Mononuclear cell (primary cell): ENCODE data around the gene GPATCH2. TPM values are rescaled to one million over a fixed set of nuclear protein-coding genes. Genes with fewer than 3 reads are reported as not detected.

Experiments
- H3K27me3 ChIP-seq: 2 replicates; pipeline ENCODE4 v1.6.0; 2011; ENCODE audit warnings: low read length, control low read depth; ENCODE audit not compliant: insufficient read depth
- H3K4me1 ChIP-seq: 2 replicates; pipeline ENCODE4 v1.5.1; 2011; ENCODE audit warnings: mild to moderate bottlenecking, low read length, control low read depth; ENCODE audit not compliant: insufficient read depth
- H3K4me3 ChIP-seq: 2 replicates; pipeline ENCODE4 v1.5.1; 2011; ENCODE audit warnings: mild to moderate bottlenecking, low read length, moderate library complexity
- H3K9me3 ChIP-seq: 2 replicates; pipeline ENCODE4 v1.5.1; 2011; ENCODE audit warnings: low read depth, mild to moderate bottlenecking, control low read depth, low read length
- total RNA-seq: library from RNA; depleted of rRNA; stranded (reverse); fragments of >200 nt; gene quantifications from one replicate; pipeline ENCODE4 v1.2.3, GENCODE V29; 2012

GPATCH2 gene
- total RNA-seq = 14.3 TPM

DNA sequence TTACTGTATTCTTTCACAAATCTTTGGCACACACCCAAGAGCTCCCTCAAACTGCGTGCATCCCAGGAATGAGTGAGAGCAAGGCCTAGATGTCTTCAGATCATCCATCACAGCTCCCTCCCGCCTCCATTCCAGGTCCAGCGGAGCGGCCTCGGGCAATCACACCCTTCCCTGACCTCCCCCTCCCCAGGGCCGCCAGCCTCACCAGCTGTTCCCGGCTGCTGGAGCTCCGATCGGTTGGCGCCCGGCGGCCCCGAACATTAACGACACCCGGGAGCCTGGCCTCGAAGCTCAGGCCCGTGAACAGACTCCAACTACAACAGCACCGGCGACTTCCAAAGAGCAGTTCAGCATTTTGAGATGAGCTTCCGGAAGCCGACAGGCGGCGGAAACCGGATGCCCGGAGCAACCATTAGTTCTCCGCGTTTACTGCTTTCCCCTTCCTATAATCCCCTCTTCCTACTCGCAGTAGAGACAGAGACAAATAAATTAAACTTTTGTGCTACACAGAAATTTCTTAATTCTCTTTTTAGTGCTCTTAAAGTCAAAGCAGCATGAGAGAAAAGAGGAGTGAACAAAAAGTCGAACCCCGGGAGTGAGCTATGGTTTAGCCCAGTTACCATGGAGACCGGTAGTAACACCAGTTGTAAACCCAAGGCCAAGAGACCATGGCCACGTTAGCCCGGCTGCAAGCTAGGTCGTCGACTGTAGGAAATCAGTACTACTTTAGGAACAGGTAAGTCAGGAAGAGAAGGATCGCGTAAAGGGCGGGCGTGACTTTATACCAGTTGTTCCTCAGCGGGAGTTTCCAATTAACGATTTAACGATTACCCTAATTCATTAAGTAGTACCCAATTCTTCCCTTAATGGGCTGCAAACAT is at the start of gene GPATCH2, which contains the start of gene SPATA17:
Gene GPATCH2 (minus strand): TSS at position 380 of the 881 bp plus-strand sequence. CDS start 119 bp downstream, at position 261.
Gene SPATA17 (plus strand): TSS at position 634 of the 881 bp plus-strand sequence. CDS start 35 bp downstream, at position 669.
- H3K4me3 ChIP-seq = peak within 1 kb of the TSS; percentile 58
- no peaks in the 10 kb centered on the region for H3K27me3 ChIP-seq
- H3K9me3 ChIP-seq = no peaks in the 10 kb centered on the region
- H3K4me1 ChIP-seq = peaks cover 13% of the 10 kb centered on the region

DNA sequence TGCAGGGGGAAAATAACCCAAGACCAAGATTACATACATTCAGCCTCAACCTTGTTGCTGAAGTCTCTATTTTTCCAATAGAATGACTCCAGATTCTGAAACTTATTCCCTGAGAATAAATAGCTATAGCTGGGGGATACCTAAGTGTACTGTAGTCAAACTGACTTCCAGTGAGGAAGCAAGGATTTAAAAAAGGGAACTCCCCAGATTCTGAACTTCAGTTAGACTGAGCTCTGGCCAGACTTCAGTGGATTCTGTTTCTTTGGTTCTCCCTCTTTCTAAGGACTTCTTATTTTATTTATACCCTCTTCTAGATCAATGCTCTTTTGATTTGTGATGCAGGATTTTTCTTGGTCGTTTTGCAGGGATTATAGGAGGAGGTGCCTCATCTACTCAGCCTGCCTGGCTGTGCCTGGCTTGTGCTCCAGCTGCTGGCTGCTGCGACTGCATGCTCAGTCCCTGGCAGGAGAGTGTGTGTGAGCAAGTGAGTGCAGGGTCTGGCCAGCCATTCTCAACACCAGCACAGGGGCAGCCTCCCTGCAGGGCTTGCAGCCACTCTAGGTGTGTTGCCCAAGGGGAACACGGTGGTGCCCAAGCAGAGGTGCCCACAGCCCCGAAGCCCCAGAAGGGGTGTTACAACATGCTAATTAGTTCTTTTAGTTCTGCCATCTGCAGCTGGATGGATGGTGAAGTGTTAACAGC is 43.3 kb upstream of the GPATCH2 start:
- Histone ChIP-seq H3K4me1 (peaks cover 12% of the 10 kb centered on the region), H3K4me3 (no peak overlapping the region), H3K27me3 (no peaks in the 10 kb centered on the region), H3K9me3 (no peaks in the 10 kb centered on the region)

DNA sequence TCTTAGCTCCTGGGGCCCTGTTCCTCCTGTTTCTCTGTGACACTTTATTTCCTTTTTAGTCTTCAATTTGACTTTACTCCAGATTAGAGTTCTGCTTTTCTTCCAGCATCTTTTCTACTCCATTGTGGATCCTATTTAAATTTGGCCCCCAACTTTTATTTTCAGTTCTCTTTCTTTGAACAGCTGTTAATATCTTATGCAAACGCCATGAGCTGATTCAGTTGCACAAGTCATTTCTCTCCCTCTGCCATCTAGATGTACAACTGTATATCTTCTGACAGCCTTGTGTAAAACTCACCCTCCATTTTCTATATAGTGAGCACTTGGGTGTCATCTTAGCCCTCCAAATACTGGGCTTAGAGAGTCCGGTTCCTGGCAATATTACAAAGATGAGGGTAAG is 42.5 kb upstream of the GPATCH2 start:
- no peaks in the 10 kb centered on the region for H3K9me3 ChIP-seq
- H3K4me3 ChIP-seq = no peak overlapping the region
- peaks cover 12% of the 10 kb centered on the region for H3K4me1 ChIP-seq
- no peaks in the 10 kb centered on the region for H3K27me3 ChIP-seq

DNA sequence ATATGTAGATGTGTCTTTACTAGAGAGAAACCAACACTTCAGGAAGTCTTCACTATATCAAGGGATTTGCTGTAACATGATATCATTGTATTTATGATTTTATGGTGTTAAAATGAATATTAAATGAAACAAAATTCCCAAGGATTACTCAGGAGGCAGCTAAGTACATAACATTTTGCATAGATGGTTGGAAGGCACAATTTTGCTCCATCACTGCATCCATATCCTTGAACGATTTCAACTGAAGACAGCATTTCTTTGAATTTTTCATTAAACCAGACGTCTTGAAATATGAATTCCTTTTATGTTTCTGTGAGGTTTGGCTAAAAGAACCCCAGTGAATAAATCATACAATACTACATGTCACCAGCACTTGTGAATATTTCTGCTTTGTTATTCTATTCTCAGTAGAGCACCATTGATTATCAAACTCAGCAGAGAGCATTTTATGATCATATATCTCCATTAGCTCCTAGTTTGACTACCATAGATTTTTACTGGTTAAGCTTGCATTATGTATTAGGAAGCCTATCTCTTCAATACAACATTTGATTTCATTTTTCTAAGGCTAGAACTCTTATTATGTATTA is 37.6 kb upstream of the GPATCH2 start:
- Histone ChIP-seq H3K4me1 (no peaks in the 10 kb centered on the region), H3K4me3 (no peak overlapping the region), H3K27me3 (peaks cover 3% of the 10 kb centered on the region), H3K9me3 (no peaks in the 10 kb centered on the region)

- H3K4me1 ChIP-seq = no peaks in the 10 kb centered on the region
- H3K4me3 ChIP-seq = no peak overlapping the region
- no peaks in the 10 kb centered on the region for H3K9me3 ChIP-seq
- H3K27me3 ChIP-seq = no peaks in the 10 kb centered on the region
Measured at GRCh38 chr1:217661407-217661806, 30.5 kb upstream of the GPATCH2 start.

DNA sequence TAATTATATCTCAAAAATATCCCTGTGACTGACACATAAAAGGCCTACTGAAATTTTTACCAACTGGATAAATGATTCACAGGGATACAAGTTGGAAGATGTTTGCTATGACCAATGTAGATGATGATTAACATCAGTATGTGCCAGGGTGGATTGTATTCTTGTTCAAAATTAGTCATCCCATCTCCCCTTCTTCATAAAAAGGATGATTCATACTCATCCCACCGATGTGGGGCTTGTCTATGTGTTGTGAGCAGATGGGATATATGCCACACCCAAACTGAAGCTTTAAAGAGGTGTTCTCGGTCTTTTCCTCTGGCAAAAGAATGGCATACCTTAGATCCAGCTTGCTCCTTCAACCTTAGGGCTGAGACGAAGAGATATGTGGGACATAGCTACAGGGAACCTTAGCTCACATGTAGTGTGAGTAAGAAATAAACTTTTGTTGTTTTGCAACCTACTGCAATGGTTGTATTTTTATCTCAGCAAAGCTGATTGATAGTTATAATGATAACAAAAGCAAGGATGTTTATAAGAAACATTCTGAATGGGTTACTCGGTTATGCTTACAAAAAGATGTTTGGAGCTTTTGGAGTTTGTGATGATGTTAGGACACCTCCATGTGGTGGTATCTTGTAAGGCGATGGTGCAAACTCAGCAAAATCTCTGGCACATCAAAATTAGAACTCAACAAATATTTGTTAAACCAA is 29.6 kb upstream of the GPATCH2 start:
- Histone ChIP-seq H3K4me1 (no peaks in the 10 kb centered on the region), H3K9me3 (no peaks in the 10 kb centered on the region), H3K4me3 (no peak overlapping the region), H3K27me3 (no peaks in the 10 kb centered on the region)

- Histone ChIP-seq H3K27me3 (no peaks in the 10 kb centered on the region), H3K4me1 (no peaks in the 10 kb centered on the region), H3K9me3 (no peaks in the 10 kb centered on the region)
Measured at GRCh38 chr1:217650674-217651073, 19.8 kb upstream of the GPATCH2 start.

DNA sequence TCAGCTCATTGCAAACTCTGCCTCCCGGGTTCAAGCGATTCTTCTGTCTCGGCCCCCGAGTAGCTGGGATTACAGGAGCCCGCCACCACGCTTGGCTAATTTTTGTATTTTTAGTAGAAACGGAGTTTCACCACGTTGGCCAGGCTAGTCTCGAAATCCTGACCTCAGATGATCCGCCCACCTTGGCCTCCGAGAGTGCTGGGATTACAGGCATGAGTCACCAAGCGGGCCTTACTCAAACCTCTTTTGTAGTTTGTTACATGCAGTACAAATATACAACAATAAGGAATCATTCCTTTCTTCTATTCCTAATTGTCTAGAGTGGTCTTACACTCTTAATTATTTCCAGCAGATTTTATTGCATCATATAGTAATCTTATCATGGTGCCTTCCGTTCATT is 16.9 kb upstream of the GPATCH2 start:
- H3K4me1 ChIP-seq = no peaks in the 10 kb centered on the region
- H3K27me3 ChIP-seq = no peaks in the 10 kb centered on the region
- no peaks in the 10 kb centered on the region for H3K9me3 ChIP-seq
- H3K4me3 ChIP-seq = no peak overlapping the region

More at GRCh38 chr1:217650674-217651073, 19.8 kb upstream of the GPATCH2 start:
- H3K4me3 ChIP-seq = no peak overlapping the region

DNA sequence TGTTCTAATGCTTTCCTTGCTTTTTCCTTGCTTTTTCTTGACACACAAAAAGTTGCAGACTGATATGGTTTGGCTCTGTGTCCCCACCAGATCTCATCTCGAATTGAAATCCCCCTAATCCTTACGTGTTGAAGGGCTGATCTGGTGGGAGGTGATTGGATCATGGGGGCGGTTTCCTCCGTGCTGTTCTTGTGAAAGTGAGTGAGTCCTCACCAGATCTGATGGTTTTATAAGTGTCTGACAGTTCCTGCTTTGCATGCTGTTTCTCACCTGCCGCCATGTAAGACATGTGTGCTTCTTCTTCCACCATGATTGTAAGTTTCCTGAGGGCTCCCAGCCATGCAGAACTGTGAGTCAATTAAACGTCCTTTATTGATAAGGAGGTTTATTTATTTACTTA is 11.6 kb upstream of the GPATCH2 start:
- no peaks in the 10 kb centered on the region for H3K4me1 ChIP-seq
- no peak overlapping the region for H3K4me3 ChIP-seq

DNA sequence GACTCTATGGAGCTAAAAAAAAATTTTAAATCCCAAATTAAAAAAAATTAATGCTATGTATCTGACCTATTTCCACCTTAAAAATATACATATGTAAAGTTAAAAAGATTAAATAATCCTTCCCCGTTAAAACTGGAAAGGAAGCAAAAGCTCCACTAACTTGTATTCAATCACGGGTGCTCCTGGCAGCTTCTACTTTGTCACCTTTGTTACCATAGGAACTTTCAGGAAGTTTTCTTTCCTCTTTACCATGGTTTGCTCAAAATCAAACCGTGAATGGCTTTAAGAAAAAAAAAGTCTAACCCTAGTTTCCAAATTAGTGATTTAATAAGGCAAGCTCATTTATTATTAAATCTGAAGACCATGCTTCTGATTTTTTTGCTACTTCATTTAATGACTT is 3.5 kb downstream of the GPATCH2 start:
- H3K27me3 ChIP-seq = no peaks in the 10 kb centered on the region
- no peaks in the 10 kb centered on the region for H3K9me3 ChIP-seq
- H3K4me3 ChIP-seq = no peak overlapping the region
- H3K4me1 ChIP-seq = peaks cover 13% of the 10 kb centered on the region

More for the DNA sequence above, 11.6 kb upstream of the GPATCH2 start:
- peaks cover 9% of the 10 kb centered on the region for H3K27me3 ChIP-seq
- no peaks in the 10 kb centered on the region for H3K9me3 ChIP-seq

DNA sequence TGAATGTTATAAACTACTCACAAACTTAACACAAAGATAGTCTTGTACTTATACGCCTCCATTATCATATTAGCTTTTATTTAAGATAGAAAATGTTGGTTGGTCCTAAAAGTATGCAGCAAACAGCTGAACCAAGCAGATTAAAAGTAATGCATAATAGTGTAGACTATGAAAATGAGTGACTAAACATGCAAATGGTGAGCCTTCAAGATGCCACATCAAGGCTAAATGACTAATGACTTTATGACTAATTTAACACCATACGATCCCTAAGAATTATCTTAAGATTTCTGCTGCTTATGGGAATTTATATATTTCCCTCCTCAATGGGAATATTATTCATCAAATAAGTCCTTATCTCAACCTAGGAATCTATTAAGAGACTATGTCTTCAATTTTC is 4.6 kb downstream of the GPATCH2 start:
- H3K4me3 ChIP-seq = no peak overlapping the region
- H3K4me1 ChIP-seq = peaks cover 10% of the 10 kb centered on the region
- no peaks in the 10 kb centered on the region for H3K27me3 ChIP-seq
- no peaks in the 10 kb centered on the region for H3K9me3 ChIP-seq

DNA sequence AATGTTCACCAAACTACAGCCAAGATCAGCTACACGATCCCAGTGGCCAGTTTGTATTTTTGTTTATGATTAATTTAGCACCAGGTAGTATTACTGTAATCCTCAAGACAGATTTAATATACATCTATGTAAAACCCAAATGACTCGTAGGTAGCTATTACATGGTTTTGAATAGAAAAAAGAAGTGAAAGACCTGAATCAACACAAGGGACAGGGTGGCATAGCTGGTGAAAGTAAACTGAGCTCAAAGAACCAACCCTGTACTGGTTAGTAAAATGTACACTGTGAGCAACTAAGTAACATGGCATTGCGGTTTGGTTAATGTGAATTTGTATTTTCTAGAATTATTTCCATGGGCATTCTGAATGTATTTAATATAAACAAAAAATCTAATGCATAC is 8.8 kb downstream of the GPATCH2 start:
- no peak overlapping the region for H3K4me3 ChIP-seq
- no peaks in the 10 kb centered on the region for H3K9me3 ChIP-seq
- no peaks in the 10 kb centered on the region for H3K4me1 ChIP-seq
- H3K27me3 ChIP-seq = no peaks in the 10 kb centered on the region

- Histone ChIP-seq H3K27me3 (no peaks in the 10 kb centered on the region), H3K4me3 (no peak overlapping the region), H3K9me3 (no peaks in the 10 kb centered on the region), H3K4me1 (no peaks in the 10 kb centered on the region)
Measured at GRCh38 chr1:217620814-217621213, 10.1 kb downstream of the GPATCH2 start.

GRCh38 chr1:217617126-217617525 is 13.8 kb downstream of the GPATCH2 start:
- no peaks in the 10 kb centered on the region for H3K27me3 ChIP-seq
- H3K4me3 ChIP-seq = no peak overlapping the region
- H3K9me3 ChIP-seq = no peaks in the 10 kb centered on the region
- no peaks in the 10 kb centered on the region for H3K4me1 ChIP-seq
